Brain microvascular endothelial cell (primary cell): ENCODE results near the gene NAA80.
"Not testable (repeated sequence)": the region's sequence is repeated elsewhere in the genome, so short reads cannot be mapped to it uniquely, and the experiment has no call there.

ENCODE experiments used
- DNase-seq: peaks from one replicate; pipeline ENCODE4 v3.0.0-alpha.2; 2020
- H3K27ac ChIP-seq: fragments of 250-450 bp; sonication (Bioruptor Pico); 2 replicates; pipeline ENCODE4 v1.5.1; 2020; ENCODE audit warnings: mild to moderate bottlenecking, moderate library complexity
- H3K27me3 ChIP-seq: fragments of 250-450 bp; sonication (Bioruptor Pico); replicated peaks from 2 replicates; pipeline ENCODE4 v1.5.1; 2020; ENCODE audit warnings: mild to moderate bottlenecking
- H3K36me3 ChIP-seq: fragments of 250-450 bp; sonication (Bioruptor Pico); replicated peaks from 2 replicates; pipeline ENCODE4 v1.5.1; 2020; ENCODE audit warnings: mild to moderate bottlenecking
- H3K4me3 ChIP-seq: 2 replicates; pipeline ENCODE4 v1.5.1; 2011; ENCODE audit warnings: low read depth, mild to moderate bottlenecking, control low read depth, low read length, moderate library complexity
- CTCF ChIP-seq: IDR thresholded peaks from 2 replicates; pipeline ENCODE4 v1.5.1; 2011; ENCODE audit warnings: low read depth, mild to moderate bottlenecking, moderate library complexity, low read length, control low read depth, inconsistent platforms; ENCODE audit errors: missing control alignments
- in situ Hi-C: cut with HindIII; loops from 2 replicates; pipeline ENCODE4 v1.10.0; 2017; ENCODE audit warnings: low sequenced_read_pairs, low pct_ligation_motif_present

NAA80 gene

GRCh38 chr3:50314816-50315215, 15.6 kb upstream of the NAA80 start:
- in situ Hi-C loops: no loop called here
- H3K27me3 ChIP-seq: no peaks in the 10 kb centered on the region
- H3K27ac ChIP-seq: no peak overlapping the region
- H3K36me3 ChIP-seq: peaks cover 9% of the 10 kb centered on the region
- H3K4me3 ChIP-seq: no peak overlapping the region
- TF ChIP-seq CTCF: no peak
- no peak for DNase-seq

GRCh38 chr3:50314342-50314741, 15.1 kb upstream of the NAA80 start:
- H3K36me3 ChIP-seq: peaks cover 4% of the 10 kb centered on the region
- TF ChIP-seq CTCF: no peak
- no peak overlapping the region for H3K4me3 ChIP-seq
- DNase-seq: no peak
- in situ Hi-C loops: no loop called here
- H3K27me3 ChIP-seq: no peaks in the 10 kb centered on the region
- no peak overlapping the region for H3K27ac ChIP-seq

GRCh38 chr3:50312041-50312440, 12.8 kb upstream of the NAA80 start:
- DNase-seq, in situ Hi-C loops, H3K27me3 ChIP-seq, H3K36me3 ChIP-seq, H3K27ac ChIP-seq, H3K4me3 ChIP-seq: not testable (repeated sequence)

DNA sequence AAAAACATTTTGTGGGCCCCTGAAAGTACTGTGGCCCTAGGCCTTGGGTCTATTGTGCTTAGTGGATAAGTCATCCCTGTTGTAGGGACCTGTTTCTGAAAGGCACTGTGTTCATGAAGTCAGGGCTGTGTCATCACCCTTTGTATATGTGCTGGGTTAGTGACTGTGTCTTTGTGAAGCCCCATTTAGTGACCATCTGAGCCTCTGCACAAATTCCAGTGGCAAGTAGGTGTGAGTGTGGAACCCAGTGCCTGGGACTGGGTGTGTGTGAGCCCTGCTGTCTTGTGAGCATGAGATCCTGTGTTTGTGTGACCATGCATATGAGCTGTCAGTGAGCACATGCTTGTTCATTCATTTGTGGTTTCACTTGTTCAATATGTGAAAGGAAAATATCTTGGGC, 5.4 kb upstream of the NAA80 start:
- Histone ChIP-seq H3K36me3 (no peaks in the 10 kb centered on the region), H3K27me3 (no peaks in the 10 kb centered on the region), H3K4me3 (no peak overlapping the region), H3K27ac (no peak overlapping the region)
- in situ Hi-C loops: no loop called here
- no peak for TF ChIP-seq CTCF
- DNase-seq: no peak

DNA sequence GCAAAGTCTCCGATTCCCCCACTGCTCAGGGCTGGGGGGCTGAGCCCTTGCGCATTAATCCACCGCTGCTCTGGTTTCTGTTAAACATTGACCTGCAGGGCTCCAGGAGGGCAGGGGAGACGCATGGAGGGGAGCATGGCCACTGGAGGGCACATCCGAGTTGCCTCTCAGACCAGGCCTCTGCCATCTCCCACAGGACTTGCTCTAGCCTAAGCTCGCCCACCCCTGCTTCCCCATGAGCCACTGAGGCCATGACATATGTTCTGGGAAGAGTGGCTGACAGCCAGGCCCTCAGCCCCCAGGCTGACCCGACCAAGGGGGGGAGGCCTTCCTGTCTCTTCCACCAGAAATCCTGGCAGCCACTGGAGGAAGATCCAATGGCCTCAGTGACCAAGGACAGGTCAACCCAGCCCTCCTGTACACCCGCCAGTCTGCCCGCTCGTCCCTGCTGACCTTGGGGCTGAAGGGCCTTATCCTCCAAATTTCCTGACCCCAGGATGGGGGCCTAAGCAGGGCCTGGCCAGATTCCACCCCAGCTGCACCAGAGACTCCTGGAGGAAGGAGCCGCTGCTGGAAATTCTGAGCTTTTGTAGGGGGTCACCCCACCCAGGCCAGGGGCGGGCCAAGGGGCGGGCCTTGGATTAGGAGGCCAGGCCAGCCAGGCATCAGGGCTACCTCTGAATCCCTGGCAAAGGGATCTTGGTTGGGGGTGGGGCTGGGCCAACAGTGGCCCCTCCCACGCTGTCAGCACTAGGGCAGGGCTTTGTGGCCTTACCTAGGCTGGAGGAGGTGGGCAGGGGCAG, 4.0 kb upstream of the NAA80 start, which contains the start of gene HYAL1:
TSS of gene HYAL1 (minus strand) at position 562 of the 803 bp plus-strand sequence. CDS start 618 bp downstream, outside the sequence.
- peak; percentile 26 for TF ChIP-seq CTCF
- in situ Hi-C loops: no loop called here
- H3K27ac ChIP-seq: no peak within 1 kb of the TSS
- H3K36me3 ChIP-seq: no peaks in the 10 kb centered on the region
- no peaks in the 10 kb centered on the region for H3K27me3 ChIP-seq
- no peak within 1 kb of the TSS for H3K4me3 ChIP-seq
- no peak for DNase-seq

DNA sequence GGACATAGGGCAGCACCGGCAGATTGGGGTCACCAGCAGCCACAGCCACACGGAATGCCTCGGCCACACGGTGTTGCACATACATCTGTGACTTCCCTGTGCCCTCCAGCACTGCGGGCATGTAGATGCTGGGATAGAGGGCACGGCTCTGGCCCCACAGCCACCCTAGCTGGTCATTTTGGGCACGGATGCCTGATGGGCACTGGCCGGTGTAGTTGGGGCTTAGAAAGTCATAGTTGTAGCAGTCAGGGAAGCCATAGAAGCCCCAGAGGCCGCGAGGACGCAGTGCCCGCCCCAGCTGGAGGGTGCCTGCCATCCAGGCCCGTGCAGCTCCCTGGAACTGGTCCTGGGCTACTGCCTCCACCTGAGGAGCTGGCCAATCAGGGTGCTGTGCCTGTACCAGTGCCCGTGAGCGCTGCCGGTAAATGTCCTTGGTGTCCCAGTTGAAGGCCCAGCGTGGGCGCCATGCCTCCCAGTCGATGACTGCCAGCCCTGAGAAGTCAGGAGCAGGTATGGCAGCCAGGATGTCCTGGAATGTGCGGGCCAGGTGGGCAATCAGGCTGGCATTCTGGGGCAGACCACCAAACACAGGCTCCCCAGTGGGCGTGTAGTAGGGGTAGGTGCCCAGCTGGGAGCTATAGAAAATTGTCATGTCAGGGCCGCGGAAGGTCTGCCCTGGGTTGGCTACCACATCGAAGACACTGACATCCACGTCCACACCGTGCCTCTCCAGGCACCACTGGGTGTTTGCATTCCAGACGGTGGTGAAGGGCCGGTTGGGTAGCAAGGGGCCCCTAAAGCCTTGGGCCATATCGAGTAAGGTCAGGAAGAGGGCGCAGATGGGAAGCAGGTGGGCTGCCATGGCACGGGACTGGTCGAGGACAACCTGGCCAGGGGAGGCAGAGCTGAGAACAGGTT, 3.1 kb upstream of the NAA80 start:
- no peak overlapping the region for H3K27ac ChIP-seq
- in situ Hi-C loops: no loop called here
- H3K36me3 ChIP-seq: no peaks in the 10 kb centered on the region
- DNase-seq: no peak
- H3K4me3 ChIP-seq: no peak overlapping the region
- no peaks in the 10 kb centered on the region for H3K27me3 ChIP-seq
- no peak for TF ChIP-seq CTCF
